DMS53 treated with DMSO at 0.1 percent for 48 hours (cell line): ENCODE measurements around the gene BRIP1.
"Not testable (repeated sequence)": the region's sequence is repeated elsewhere in the genome, so short reads cannot be mapped to it uniquely, and the experiment has no call there.

Experiments
- DNase-seq: peaks from one replicate; lab custom pipeline; 2025; ENCODE audit not compliant: unreplicated experiment; lab: John Stamatoyannopoulos, UW

The BRIP1 gene

DNA sequence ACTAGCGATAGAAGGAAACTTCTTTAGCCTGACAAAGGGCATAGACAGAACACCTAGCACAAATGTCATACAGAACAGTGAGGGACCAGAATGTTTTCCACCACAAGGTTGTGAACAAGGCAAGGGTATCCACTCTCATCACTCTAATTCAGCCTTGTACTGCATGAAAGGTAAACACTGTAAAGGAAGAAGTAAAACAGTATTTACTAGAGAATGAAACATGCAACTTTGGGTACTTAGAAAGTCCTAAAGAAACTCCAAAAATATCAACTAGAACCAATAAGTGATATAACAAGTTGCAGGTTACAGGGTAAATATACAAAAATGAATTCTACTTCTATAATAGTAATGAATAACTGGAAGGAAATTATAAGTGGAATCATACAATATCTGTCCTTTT is 32.2 kb downstream of the BRIP1 start:
- no peak for DNase-seq

DNA sequence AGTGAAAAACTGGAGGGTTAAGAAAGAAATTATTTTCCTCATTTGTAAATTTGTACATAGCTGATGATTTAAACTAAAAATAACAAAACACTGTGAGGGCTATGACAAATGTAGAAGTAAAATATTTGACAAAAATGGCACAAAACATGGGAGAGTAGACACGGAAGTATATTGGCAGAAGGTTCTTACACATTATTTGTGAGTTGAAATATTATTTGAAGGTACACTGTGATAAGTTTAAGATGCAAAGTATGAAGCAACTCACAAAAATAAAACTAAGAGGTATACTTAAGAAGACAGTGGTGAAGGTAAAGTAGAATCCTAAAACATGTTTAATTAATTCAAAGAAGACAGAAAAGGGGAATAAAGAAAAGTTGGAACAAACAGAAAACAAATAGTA is 34.6 kb downstream of the BRIP1 start:
- DNase-seq: no peak

DNA sequence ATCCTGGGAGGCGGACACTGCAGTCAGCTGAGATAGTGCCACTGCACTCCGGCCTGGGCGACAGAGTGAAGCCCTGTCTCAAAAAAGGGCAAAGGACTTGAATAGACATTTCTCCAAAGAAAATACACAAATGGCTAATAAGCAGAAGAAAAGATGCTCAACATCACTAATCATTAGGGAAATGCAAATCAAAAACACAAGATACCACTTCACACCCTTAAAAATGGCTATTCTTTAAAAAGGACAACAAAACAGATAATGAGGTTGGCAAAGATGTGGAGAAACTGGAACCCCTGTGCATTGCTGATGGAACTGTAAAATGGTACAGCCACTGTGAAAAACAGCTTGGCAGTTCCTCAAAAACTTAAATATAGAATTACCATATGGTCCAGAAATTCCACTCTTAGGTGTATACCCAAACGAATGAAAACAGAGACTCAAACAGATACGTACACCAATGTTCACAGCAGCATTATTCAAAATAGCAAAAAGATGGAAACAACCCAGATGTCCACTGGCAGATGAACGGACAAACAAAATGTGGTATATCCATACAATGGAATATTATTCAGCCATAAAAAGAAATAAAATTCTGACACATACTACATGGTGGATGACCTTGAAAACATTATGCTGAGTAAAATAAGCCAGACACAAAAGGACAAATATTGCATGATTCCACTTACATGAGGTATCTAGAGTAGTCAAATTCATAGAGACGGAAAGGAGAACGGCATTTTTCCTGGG is 35.5 kb downstream of the BRIP1 start:
- no peak for DNase-seq

- DNase-seq: not testable (repeated sequence)
Observed at GRCh38 chr17:61826866-61827265, 36.5 kb downstream of the BRIP1 start.

- not testable (repeated sequence) for DNase-seq
Observed at GRCh38 chr17:61826198-61826597, 37.1 kb downstream of the BRIP1 start.

- DNase-seq: no peak
Observed at GRCh38 chr17:61825448-61826137, 37.7 kb downstream of the BRIP1 start.

- DNase-seq: no peak
Observed at GRCh38 chr17:61822326-61823285, 40.7 kb downstream of the BRIP1 start.

- DNase-seq: no peak
Observed at GRCh38 chr17:61821655-61822054, 41.7 kb downstream of the BRIP1 start.

- not testable (repeated sequence) for DNase-seq
Observed at GRCh38 chr17:61819265-61819664, 44.1 kb downstream of the BRIP1 start.

DNA sequence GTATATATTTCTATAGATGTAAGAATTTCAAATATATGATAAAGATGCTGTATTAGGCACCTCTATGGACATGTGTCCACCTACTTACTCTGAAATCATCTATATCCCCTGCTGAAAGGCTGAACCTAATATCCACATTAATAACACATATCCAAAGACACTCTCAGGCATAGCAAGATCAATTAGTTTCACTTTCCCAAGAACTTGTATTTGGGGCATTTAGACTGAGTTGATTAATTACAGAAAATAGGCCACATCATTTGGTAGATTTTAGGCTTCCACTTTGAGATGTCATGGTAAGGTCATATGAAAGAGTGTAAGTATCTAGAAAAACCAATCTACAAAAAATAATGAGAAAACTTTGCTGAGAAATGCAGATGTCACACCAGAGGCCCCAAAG is 45.1 kb downstream of the BRIP1 start:
- no peak for DNase-seq

DNA sequence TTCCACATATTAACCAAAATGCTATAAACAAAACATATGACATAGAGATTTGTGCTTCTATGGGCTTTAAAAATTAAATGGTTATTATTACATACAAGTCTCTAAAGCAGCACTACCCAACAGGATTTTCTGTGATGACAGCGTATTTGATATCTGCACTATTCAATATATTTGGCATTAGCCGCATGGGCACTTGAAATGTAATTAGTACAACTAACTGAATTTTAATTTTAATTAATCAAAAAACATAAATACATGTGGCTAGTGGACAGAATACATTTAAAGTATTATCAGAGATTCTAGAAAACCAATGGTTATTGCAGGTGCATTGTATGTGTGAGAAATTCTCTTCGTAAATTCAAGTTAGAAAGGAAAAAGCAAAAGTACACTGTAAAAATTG is 45.9 kb downstream of the BRIP1 start:
- DNase-seq: no peak

DNA sequence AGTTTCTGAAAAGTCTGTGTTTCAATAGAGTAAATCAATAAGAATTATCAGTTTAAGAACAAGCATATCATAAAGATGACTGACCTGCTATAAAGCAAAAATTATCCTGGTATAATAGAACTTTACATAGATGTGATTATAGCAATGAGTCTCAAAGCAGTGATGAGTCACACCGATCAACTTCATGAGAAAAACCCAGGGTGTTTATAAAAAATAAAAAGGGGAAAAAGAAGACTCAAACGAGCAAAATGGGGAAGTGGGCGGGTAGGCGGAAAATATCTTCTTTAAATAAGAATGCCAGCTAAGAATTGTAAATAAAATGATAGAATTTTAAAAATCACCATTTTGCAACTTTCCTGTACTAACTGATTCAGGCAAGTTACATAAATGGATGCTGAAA is 46.8 kb downstream of the BRIP1 start:
- DNase-seq: no peak

- peak; percentile 73 for DNase-seq
Observed at GRCh38 chr17:61815863-61816503, 47.3 kb downstream of the BRIP1 start.

GRCh38 chr17:61814485-61814884 is 48.8 kb downstream of the BRIP1 start:
- no peak for DNase-seq

- no peak for DNase-seq
Observed at GRCh38 chr17:61813211-61813610, 50.1 kb downstream of the BRIP1 start.

GRCh38 chr17:61812747-61813146 is 50.6 kb downstream of the BRIP1 start:
- DNase-seq: no peak

GRCh38 chr17:61809816-61810392 is 53.4 kb downstream of the BRIP1 start:
- peak; percentile 27 for DNase-seq

DNA sequence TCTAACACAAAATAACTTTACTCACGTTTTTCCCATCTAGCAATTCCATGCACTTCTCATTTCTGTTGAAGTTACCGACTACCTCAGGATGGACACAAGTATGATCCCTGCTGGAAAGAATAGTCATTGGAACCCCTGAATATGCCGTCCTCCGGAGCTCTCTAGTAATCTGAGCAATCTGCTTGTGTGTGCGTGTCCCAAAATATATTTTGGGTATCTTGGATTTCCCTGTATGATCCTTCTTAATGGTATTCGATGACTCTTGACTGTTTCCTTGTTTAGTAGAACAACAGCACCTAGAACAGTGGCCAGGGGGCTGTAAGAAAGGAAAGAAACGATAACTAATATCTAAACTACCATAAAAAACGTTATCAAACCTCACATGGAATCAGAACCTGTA is 54.9 kb downstream of the BRIP1 start:
- DNase-seq: no peak

DNA sequence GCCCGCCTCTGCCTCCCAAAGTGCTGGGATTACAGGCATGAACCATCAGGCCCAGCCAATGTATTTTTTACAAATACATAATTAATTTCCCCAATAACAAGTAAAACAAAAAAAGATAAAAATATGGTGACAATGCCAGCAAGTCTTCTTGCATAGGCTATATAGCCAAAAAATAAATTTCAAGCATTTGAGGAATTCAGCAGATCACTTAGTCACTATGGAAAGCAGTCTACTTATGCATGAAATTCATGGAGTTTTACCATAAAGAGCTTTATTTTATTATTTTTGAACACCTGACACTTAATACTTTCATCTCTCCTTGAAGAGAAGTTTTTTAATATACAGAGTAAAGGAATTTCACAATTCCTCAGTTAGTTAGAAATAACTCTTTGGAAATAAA is 56.4 kb downstream of the BRIP1 start:
- DNase-seq: no peak

GRCh38 chr17:61806081-61806828 is 57.1 kb downstream of the BRIP1 start:
- DNase-seq: no peak
